NCI-H526 treated with DMSO at 0.1 percent for 48 hours (cell line): ENCODE measurements around the gene TOR1A.
"Not testable (repeated sequence)": the region's sequence is repeated elsewhere in the genome, so short reads cannot be mapped to it uniquely, and the experiment has no call there.

Experiments
- DNase-seq: peaks from one replicate; lab custom pipeline; 2025; lab: John Stamatoyannopoulos, UW

The TOR1A gene

DNA sequence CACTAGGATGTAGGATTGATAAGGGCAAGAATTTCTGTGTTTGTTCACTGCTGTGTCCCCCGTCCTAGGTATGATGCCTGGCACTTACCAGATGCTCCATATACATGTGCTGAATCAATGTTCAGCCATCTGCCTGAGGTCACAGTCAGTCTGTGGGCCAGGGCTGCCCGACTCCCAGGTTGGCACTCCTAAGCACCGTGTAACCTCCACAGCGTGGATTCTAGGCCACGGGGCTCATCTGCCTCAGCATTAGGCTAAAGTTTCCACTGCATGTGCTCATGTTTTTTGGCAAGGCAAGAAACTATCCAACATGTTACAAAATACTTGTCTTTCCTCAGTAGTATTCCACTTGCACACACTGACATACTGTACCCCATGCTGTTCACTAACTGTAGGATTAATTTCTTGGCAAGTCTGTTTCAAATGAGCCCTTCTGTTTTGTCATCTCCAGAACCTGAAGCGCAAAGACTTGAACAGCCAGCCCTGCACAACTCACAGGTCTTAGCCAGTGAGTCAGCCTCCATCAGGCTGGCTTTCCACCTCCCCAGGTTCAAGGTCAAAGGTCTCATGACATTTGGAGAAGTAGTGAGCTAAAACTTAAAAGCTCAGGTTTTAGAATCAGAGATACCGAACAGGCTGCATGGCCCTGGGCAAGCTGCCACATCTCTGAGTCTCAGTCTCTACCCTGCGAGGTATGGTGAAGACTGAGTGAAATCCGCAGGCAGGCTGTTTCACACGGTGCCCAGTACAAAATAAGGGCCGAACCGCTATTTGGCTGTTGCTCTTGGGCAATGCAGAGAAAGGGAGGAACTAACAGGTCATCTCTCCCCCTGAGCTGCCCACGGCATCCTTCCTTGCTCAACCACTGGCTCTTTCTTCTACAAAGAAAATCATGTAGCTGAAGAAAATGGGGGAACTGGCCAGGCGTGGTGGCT, 7.2 kb downstream of the TOR1A start:
- DNase-seq: no peak

DNA sequence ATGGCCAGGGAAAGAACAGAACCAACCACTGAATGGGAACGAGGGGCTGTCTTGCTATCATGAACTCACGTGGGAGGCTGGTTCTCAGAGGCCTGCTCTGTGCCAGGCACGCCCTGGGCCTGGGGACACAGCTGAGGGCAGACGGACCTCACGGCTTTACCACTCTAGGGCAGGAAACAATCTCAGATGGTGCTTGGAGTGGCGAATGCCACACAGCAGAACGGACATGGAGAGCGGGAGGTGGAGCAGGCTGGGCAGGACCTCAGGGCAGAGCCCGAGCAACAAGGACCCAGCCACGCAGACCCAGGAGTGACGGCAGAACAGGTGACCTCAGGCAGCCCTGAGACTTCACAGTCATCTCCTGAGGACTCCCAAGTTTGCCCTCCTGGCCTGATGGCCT, 8.7 kb downstream of the TOR1A start:
- DNase-seq: no peak

DNA sequence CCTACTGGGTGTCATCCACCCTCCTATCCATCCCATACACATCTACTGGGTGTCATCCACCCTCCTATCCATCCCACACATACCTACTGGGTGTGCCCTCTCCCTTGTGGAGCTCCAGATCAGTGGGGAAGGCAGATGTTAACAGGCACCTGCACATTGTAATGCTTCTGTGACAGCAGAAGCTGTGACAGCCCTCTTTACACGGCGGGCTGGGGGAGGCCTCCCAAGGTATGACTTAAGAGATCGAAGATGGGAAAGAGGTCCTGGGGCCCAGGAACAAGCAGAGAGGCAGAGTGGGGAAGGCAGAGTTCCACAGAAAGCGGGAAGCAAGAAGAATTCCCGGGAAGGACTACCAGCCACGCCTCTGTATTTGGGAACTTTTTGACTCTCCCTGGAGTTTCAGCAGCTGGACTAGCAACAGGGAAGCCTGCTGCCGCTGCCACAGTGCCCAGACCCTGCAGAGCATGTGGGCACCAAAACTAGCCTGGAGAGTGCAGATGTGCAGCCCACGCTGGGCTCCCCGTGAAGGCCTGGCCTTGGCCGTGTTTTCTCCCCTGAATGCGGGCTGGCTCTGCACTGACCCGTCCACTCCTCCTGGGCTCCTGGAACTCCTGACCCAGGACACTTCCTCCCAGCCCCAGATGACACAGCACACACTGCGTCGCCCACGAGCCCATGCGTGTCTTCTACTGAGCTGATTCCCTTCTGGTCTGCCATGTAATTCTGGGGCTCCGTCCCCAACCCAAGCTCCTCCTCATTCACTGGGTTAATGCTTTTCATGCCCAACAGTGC, 9.3 kb downstream of the TOR1A start:
- DNase-seq: no peak

DNA sequence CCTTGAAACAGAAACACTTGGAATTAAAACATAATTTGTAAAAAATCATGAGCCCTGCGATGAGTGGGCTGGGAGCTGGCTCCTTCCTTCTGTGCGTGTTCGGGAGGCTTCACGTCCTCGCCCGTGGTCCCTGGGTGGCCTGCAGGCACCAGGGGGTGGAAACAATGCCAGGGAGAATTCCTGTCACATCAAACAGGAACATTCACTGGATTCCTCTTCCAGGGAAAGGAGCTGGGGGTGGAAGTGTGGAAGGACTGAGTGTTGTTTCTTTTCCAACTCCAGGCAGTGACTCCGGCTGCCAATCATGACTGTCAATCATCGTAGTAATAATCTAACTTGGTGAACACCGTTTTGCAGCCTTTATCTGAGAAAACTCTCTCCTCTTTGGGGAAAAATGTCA, 10.3 kb downstream of the TOR1A start:
- DNase-seq: no peak

DNA sequence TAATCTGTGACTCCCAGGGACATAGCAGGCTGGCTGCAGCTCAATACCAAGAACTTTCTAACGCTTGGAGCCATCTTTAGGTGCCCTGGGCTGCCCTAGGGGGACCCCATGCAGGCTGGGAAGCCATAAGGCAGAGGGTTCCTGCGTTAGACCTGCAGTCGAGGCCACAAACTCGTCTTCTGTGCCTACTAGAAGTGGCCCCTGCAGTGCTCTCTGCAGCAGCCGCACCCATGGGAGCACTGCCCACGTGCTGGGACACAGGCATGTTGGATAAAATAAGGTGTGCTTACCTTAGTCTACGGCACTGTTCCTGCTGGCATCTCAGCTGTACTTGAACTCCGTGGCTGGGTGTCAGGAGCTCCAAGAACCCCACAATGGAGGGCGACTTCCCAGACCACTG, 11.6 kb downstream of the TOR1A start:
- no peak for DNase-seq

DNA sequence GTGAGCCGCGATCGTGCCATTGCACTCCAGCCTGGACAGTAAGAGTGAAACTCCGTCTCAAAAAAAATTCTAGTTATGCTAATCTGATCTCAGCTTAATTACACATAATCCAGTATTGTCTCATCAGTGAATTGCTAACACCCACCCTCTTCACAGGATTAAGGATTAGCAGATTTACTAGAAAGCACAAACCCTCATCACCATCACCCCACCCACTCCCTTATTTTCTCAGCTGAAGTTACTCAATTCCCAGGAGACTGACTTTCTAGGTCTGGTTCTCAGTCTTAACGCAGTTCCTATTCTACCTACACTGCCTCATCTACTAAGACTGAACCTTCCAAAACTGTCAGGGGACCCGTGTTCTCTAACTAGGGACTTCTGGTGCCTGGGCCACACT, 12.0 kb downstream of the TOR1A start:
- DNase-seq: no peak

DNA sequence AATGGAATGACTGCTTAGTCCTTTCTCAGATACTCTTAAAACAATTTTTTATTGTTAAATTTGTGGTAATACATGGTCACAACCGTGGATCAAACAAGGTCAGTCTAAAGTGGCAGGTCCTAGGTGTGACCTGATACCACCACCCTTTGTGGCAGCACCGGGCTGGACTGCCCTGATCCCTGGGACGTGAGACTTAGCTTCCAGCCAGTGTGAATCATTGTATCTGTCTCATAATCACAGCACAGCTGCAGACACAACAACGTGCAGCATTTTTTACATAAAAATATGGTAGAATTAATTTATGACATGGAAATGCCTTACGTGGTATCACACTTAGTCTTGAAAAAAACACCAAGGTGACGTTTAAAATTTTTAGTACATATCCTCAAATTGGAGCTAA, 13.1 kb downstream of the TOR1A start:
- no peak for DNase-seq

DNA sequence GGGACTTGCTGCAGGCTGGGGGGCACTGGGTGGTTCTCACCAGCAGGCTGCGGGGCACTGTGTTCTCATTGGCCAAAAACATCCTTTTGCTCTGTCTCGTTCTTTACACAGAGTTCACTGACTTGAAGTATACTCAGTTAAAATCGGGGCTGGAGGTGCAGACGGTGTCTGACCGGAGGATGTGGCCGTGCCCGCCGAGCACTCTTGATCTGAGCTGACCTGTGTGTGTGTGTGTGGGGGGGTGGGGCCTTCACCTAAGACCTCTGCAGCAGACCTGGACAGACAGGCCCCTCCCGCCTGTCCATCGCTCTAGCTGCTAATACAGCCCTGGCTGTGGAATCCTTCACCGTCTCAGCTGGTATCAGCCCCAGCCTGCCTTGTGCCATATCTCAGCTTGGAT, 13.8 kb downstream of the TOR1A start:
- no peak for DNase-seq

DNA sequence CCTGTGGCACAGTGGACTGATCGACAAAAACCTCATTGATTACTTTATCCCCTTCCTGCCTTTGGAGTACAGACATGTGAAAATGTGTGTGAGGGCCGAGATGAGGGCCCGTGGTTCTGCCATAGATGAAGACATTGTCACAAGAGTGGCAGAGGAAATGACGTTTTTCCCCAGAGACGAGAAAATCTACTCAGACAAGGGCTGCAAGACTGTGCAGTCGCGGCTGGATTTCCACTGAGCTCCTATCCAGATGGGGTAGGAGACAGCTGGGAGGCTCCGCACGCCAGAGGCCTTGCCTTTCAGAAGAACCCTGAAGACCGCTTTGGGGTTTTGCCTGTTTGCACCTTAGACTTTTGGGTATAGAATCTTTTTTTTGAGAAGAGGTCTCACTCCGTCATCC, 14.6 kb downstream of the TOR1A start:
- no peak for DNase-seq

DNA sequence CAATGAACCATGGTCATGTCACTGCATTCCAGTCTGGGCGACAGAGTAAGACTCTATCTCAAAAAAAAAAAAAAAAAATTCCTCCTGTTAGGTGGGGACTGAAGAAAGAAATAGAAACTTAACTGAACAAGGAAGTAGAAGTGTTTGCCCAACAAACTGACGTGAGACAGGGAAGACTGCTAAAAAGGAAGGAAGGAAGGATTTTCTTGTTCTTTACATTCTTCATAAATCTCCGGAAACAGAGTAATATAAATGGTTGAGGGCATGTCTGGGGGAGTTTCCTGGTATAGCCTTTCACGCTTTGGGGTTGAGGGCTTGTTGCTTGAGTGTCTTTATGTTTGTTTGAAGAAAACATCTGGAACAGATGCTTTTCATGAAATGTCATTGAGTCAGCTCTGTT, 17.9 kb downstream of the TOR1A start:
- no peak for DNase-seq

DNA sequence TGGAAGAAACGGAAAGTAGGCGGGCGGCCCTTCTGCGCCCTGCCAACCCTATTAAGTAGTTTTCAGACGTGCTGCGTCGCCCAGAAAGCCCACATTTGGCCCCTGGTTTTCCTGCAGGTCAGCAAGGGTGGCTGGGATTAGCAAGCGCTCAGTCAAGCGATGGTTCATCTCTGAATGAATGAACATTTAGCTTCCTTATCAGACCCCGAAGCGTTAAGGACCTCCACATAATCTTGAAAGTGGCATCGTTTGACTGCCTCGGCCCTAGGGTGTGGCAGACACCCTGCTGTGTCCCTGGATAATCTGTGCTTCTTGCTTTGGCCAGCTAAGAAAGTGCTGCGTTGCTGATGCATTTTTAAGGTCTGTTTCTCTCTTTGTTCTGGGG, 20.3 kb downstream of the TOR1A start:
- DNase-seq: no peak

DNA sequence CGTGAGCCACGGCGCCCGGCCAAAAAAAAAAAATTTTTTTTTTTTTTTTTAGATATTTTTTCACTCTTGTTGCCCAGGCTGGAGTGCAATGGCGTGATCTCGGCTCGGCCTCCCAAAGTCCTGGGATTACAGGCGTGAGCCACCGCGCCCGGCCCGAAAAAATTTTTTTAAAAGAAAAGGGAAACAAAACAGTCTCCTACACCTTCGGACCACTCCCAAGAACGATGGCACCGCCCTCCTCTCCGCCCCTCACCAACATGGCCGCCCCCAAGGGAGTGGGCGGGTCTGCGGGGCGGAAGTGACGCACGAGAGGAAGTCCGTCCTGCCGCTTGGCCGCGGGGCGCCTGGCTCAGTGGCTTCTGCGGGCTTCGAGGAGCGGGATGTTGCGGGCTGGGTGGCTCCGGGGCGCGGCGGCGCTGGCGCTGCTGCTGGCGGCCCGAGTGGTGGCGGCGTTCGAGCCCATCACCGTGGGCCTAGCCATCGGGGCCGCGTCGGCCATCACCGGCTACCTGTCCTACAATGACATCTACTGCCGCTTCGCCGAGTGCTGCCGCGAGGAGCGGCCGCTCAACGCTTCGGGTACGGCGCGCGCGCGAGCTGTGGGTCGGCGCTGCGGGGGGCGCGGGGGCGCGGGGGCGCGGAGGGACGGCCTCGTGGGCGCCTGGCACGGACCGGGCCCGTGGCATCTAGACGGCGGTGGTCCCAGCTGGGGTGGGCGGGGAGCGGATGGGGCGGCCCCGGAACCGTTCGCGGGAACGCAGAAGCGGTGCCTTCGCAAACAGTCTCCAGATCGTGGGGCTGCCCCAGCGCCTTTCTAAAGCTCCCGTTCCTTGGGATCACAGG, 20.9 kb downstream of the TOR1A start, which contains the start of gene TOR1B:
Gene TOR1B (plus strand): TSS at position 352 of the 843 bp plus-strand sequence. CDS start 29 bp downstream, at position 381.
- peak; percentile 49 for DNase-seq

DNA sequence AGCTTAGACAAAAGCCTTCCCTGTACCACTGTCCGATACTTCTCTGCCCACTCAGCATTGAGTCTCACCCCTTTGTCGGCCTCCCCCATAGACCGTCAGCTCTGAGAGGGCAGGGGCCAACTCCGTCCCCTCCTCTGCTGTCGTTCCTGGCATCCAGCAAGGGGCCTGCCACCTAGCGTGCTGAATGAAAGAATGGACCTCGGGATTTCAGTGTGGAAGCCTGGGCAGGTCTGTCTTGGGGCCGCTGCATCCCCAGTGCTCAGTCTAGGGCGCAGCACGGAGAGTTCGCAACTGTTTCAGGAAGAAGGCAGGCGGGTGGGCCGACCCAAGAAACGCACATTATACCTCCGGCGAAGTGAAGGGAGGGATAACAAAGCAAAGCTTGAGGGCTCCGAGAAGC, 22.4 kb downstream of the TOR1A start:
- no peak for DNase-seq

DNA sequence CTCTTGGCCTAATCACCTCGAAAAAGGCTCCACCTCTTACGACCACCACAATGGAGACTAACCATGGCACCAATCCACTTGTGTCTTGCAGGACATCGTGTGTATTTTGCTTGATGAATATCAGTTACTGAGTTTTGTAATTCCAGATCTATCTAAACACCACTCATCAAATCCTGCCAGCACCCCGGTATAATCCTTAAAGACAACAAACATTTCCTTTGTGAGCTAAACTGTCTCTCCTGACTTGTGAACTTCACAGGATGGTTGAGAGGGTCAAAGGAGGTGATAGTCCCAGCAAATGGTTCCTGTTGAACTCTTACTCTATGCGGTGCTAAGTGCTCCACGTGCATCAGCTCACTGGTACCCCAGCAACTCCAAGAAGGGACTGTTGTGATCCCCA, 25.0 kb downstream of the TOR1A start:
- no peak for DNase-seq

DNA sequence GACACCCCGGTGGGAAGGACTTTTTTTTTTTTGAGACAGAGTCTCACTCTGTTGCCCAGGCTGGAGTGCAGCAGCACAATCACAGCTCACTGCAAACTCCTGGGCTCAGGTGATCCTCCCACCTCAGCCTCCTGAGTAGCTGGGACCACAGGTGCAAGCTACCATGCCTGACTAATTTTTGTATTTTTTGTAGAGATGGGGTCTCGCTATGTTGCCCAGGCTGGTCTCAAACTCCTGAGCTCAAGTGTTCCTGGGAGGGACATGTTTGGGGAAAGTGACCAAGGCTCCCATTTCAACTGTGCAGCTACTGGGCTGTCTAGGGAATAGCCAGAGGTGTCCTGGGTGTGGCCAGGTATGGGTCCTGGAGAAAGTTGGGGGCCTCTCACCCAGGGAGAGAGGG, 27.9 kb downstream of the TOR1A start:
- not testable (repeated sequence) for DNase-seq

DNA sequence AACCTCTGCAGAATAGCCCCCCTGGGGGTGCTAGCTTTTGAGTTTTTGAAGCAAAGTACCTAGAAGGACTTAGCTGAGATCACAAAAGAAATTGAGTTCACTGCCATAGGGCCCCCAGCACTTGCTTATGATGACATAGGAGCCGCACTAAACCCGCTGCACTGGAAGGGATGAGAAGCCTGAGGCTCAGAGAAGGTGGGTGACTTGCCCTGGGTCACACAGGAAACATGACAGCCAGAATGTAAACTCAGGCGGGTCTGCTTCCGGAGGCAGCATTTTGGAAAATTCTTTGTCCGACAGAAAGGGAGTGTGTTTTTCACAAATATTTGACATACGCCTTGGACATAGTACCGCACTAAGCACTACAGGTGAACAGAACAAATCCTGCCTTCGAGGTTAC, 29.4 kb downstream of the TOR1A start:
- DNase-seq: no peak

DNA sequence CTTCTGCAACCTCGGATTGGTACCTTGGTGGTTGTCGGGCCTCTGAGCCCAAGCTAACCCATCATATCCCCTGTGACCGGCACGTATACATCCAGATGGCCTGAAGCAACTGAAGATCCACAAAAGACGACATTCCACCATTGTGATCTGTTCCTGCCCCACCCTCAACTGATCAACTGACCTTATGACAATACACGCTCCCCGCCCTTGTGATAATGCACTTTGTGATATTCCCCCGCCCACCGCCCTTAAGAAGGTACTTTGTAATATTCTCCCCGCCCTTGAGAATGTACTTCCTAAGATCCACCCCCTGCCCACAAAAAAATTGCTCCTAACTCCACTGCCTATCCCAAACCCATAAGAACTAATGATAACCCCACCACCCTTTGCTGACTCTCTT, 37.5 kb downstream of the TOR1A start:
- DNase-seq: no peak

DNA sequence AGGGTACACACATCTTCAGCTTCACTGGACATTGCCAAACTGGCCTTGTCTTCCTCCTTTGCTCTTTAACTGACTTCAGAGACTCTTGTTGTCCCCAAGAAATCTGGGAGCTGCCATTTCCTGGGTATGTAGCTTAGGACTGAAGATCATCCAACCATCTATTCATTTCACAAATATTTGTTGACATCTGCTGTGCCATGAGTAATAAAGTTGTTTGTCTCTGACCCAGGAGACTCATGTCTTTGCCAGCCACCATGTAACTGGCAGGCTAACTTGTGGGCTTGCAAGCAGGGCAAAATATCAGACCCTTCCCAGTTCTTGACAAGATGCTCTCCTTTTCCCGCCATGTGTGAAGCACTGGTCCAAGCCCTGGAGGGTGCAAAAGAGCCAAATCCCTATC, 38.1 kb downstream of the TOR1A start:
- DNase-seq: no peak

DNA sequence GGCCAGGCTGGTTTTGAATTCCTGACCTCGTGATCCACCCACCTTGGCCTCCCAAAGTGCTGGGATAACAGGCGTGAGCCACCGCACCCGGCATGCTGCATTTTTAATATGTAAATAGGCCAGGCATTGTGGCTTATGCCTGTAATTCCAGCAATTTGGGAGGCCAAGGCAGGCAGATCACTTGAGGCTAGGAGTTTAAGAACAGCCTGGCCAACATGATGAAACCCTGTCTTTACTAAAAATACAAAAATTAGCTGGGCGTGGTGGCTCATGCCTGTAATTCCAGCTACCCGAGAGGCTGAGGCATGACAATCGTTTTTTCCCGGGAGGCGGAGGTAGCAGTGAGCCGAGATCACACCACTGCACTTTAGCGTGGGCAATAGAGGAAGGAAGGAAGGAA, 39.0 kb downstream of the TOR1A start:
- not testable (repeated sequence) for DNase-seq

DNA sequence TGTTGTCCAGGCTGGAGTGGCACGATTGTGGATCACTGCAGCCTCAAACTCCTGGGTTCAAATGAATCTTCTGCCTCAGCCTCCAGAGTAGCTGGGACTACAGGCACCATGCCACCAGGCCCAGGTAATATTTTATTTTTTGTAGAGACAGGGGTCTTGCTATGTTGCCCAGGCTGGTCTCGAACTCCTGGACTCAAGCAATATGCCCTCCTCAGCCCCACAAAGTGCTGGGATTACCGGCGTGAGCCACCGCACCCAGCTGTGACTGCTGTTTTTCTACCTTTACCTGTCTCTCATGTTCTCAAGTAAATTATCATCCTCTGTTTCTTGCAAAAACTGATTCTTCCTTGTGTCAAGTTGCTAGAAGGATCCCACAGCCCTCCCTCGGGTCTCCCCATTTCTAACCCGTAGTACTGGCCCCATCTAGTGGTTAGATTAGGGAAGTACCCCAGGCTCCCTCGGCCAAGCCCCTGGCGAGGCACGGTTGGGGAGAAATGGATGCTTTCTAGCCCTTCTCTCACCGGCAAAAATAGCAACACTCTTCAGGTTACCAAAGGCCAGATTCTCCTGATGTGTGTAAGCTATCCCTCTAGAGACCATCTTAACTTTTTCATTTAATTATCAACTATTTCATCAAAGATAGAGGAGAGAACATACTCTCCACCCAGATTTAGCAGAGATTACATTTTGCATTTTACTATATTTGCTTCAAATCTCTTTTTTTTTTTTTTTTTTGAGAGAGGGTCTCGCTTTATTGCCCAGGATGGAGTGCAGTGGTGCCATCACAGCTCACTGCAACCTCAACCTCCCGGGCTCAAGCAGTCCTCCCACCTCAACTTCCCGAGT, 40.2 kb downstream of the TOR1A start:
- DNase-seq: no peak

DNA sequence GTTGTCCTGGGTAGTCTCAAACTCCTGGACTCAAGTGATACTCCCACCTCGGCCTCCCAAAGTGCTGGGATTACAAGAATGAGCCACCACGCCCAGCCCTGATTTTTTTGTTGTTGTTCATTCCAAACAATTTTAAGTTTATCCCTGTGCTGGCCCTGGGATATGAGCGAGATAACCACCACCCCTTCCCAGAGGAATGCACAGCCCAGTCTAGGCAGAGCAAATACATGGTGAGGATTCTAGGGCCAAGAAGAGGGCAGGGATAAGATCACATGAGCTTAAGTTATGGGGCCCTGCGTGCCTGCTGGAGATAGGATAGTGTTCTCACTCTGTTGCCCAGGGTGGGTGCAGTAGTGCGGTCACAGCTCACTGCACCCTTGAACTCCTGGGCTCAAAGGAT, 42.0 kb downstream of the TOR1A start:
- DNase-seq: no peak
